Mesendoderm (in vitro differentiated cells): ENCODE measurements around the gene SPAG8. TPM values are rescaled to one million over a fixed set of nuclear protein-coding genes. Genes with fewer than 3 reads are reported as not detected.

Experiments used
- DNase-seq: peaks from one replicate; pipeline ENCODE4 v3.0.0; 2013
- H2AK5ac ChIP-seq: 2 replicates; pipeline ENCODE4 v1.6.1; 2013; ENCODE audit warnings: low read length, inconsistent platforms
- H2BK120ac ChIP-seq: 2 replicates; pipeline ENCODE4 v1.6.1; 2013; ENCODE audit warnings: low read depth, mild to moderate bottlenecking, low read length, moderate library complexity, mixed read lengths
- H2BK15ac ChIP-seq: replicated peaks from 2 replicates; pipeline ENCODE4 v1.6.1; 2013; ENCODE audit warnings: low read depth, mild to moderate bottlenecking, moderate library complexity
- H2BK5ac ChIP-seq: 2 replicates; pipeline ENCODE4 v1.6.1; 2013; ENCODE audit warnings: low read length, inconsistent platforms
- H3K18ac ChIP-seq: 2 replicates; pipeline ENCODE4 v1.6.1; 2013; ENCODE audit warnings: mild to moderate bottlenecking, low read length, mixed read lengths
- H3K23ac ChIP-seq: one replicate; pipeline ENCODE4 v1.6.1; 2013; ENCODE audit warnings: low read length
- H3K27ac ChIP-seq: 2 replicates; pipeline ENCODE4 v1.5.1; 2013; ENCODE audit warnings: low read depth, mild to moderate bottlenecking, inconsistent platforms, low read length, moderate library complexity
- H3K27me3 ChIP-seq: 2 replicates; pipeline ENCODE4 v1.6.1; 2013; ENCODE audit warnings: low read length, control low read depth, mild to moderate bottlenecking, inconsistent platforms; ENCODE audit not compliant: insufficient read depth, poor library complexity
- H3K36me3 ChIP-seq: 2 replicates; pipeline ENCODE4 v1.6.1; 2013; ENCODE audit warnings: low read length, inconsistent platforms; ENCODE audit not compliant: control insufficient read depth, insufficient read depth
- H3K4ac ChIP-seq: one replicate; pipeline ENCODE4 v1.6.1; 2013; ENCODE audit warnings: low read depth, mild to moderate bottlenecking, low read length, moderate library complexity
- H3K4me1 ChIP-seq: 2 replicates; pipeline ENCODE4 v1.6.1; 2013; ENCODE audit warnings: low read depth, low read length, inconsistent platforms; ENCODE audit not compliant: control insufficient read depth
- H3K4me2 ChIP-seq: 2 replicates; pipeline ENCODE4 v1.6.1; 2013; ENCODE audit warnings: low read length
- H3K4me3 ChIP-seq: 2 replicates; pipeline ENCODE4 v1.5.1; 2013; ENCODE audit warnings: mild to moderate bottlenecking, low read length
- H3K56ac ChIP-seq: one replicate; pipeline ENCODE4 v1.6.1; 2013; ENCODE audit warnings: low read length
- H3K79me1 ChIP-seq: 2 replicates; pipeline ENCODE4 v1.6.1; 2013; ENCODE audit warnings: low read length, inconsistent platforms
- H3K79me2 ChIP-seq: 2 replicates; pipeline ENCODE4 v1.6.1; 2013; ENCODE audit warnings: mild to moderate bottlenecking, low read length; ENCODE audit not compliant: control insufficient read depth, insufficient read depth
- H3K9ac ChIP-seq: 2 replicates; pipeline ENCODE4 v1.6.1; 2013; ENCODE audit warnings: low read length, inconsistent platforms
- H4K5ac ChIP-seq: one replicate; pipeline ENCODE4 v1.6.1; 2013; ENCODE audit warnings: low read length
- H4K8ac ChIP-seq: one replicate; pipeline ENCODE4 v1.6.1; 2013; ENCODE audit warnings: low read depth, mild to moderate bottlenecking, control low read depth, low read length, moderate library complexity
- WGBS: extraction: QIAGEN DNeasy Blood & Tissue Kit; methylation state at CpG from one replicate; pipeline ENCODE4 v1.1.7; 2013; ENCODE audit warnings: low lambda C conversion rate, missing lambda C conversion rate; ENCODE audit not compliant: insufficient coverage; ENCODE audit errors: extremely low coverage; 5-methylcytosine and 5-hydroxymethylcytosine counted together
- small RNA-seq: library from polyadenylated mRNA; stranded (forward); fragments of <200 nt; extraction: miRNeasy Mini kit (QIAGEN cat#:217004); gene quantifications from one replicate; pipeline ENCODE3, GENCODE V24; 2013; ENCODE audit not compliant: insufficient read depth

Gene SPAG8

DNA sequence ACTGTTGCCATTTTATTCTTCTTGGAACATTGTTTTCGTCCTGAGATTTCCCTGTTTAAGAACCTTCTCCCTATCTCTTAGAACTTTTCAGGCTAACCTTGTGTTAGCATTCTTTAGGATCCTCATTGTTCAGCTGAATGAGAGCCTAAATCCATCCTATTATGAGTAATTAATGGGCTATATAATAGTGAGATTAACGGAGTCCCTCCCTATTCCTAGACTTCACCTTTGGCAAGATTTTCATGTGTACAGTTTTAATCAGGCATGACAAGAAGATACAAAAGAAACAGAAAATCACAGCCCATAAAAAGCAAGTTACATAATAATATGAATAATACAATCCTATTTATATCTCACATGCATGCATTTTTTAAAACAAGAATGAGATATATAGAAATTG lies 48.9 kb downstream of the SPAG8 start:
- Histone ChIP-seq H3K56ac (no peak overlapping the region), H3K27me3 (no peaks in the 10 kb centered on the region), H3K9ac (no peak overlapping the region), H3K79me2 (no peaks in the 10 kb centered on the region), H3K18ac (no peak overlapping the region), H4K5ac (no peak overlapping the region), H3K79me1 (no peaks in the 10 kb centered on the region), H2BK5ac (no peak overlapping the region), H4K8ac (no peak overlapping the region), H3K4ac (no peak overlapping the region), H3K4me1 (no peaks in the 10 kb centered on the region), H3K4me2 (no peak overlapping the region), H2BK120ac (no peak overlapping the region), H2AK5ac (no peak overlapping the region), H3K4me3 (no peak overlapping the region), H3K27ac (no peak overlapping the region), H3K36me3 (no peaks in the 10 kb centered on the region), H3K23ac (no peak overlapping the region), H2BK15ac (no peak overlapping the region)
- no peak for DNase-seq
- WGBS = no CpG with 5 or more reads among the region's 2 CpGs

DNA sequence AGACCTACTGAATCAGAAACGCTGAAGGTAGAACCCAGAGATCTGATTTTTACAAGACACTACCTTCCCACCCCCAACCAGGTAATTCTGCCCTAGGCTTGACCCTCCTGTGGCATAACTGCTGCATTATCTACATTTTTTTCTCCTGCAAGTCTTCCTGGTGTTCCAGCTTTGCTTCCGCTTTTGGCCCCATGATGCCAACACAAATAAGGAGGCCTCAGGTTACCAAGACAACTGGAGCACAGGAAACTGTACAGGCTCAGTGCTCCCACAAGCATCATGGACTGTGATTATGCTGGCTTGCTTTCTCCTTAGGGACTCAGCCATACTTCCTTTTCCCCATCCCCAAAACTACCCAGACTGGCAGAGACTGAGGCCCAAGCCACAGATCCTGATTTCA lies 51.4 kb downstream of the SPAG8 start:
- no peak overlapping the region for H3K56ac ChIP-seq
- H2BK5ac ChIP-seq = no peak overlapping the region
- H3K36me3 ChIP-seq = no peaks in the 10 kb centered on the region
- no peak overlapping the region for H4K8ac ChIP-seq
- no peaks in the 10 kb centered on the region for H3K4me1 ChIP-seq
- no peak overlapping the region for H2AK5ac ChIP-seq
- H2BK15ac ChIP-seq = no peak overlapping the region
- no peaks in the 10 kb centered on the region for H3K27me3 ChIP-seq
- no peak overlapping the region for H3K4me3 ChIP-seq
- no peaks in the 10 kb centered on the region for H3K79me1 ChIP-seq
- H3K9ac ChIP-seq = no peak overlapping the region
- H3K23ac ChIP-seq = no peak overlapping the region
- H3K27ac ChIP-seq = no peak overlapping the region
- no peak for DNase-seq
- no peak overlapping the region for H4K5ac ChIP-seq
- H3K79me2 ChIP-seq = no peaks in the 10 kb centered on the region
- H3K4ac ChIP-seq = no peak overlapping the region
- no CpG with 5 or more reads among the region's 2 CpGs for WGBS
- H3K18ac ChIP-seq = no peak overlapping the region
- no peak overlapping the region for H2BK120ac ChIP-seq
- H3K4me2 ChIP-seq = no peak overlapping the region

DNA sequence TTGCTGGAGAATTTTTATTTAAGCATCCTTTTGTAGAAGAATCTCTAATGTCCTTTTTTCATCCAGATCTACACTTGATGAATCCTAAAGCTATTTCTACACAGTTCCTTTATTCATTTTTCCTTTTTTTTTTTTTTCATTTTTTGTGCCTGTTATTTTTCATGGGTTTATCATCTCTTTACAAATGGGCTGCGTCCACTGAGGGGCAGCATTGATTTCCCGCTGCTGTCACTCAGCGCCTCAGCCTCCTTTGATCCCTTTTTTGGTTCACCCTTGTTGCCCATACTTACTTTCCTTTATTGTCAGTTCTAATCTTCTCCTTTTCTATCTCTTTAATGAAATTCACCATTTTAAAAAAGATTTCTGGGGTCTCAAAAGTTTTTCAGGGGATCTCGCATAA lies 52.3 kb downstream of the SPAG8 start:
- no peak overlapping the region for H3K4me3 ChIP-seq
- no peak overlapping the region for H2AK5ac ChIP-seq
- no peaks in the 10 kb centered on the region for H3K27me3 ChIP-seq
- no peak overlapping the region for H3K27ac ChIP-seq
- no peaks in the 10 kb centered on the region for H3K79me2 ChIP-seq
- H3K9ac ChIP-seq = no peak overlapping the region
- no peaks in the 10 kb centered on the region for H3K36me3 ChIP-seq
- no CpG with 5 or more reads among the region's 4 CpGs for WGBS
- H3K4me1 ChIP-seq = no peaks in the 10 kb centered on the region
- H4K8ac ChIP-seq = no peak overlapping the region
- no peak overlapping the region for H4K5ac ChIP-seq
- no peak overlapping the region for H2BK5ac ChIP-seq
- H2BK120ac ChIP-seq = no peak overlapping the region
- no peak for DNase-seq
- H3K4ac ChIP-seq = no peak overlapping the region
- H3K18ac ChIP-seq = no peak overlapping the region
- no peak overlapping the region for H3K23ac ChIP-seq
- no peak overlapping the region for H3K4me2 ChIP-seq
- no peaks in the 10 kb centered on the region for H3K79me1 ChIP-seq
- H3K56ac ChIP-seq = no peak overlapping the region
- no peak overlapping the region for H2BK15ac ChIP-seq

Small RNA genes lying within 50 kb of the gene (small RNA-seq; reads per million reads assigned to genes)
- not detected for gene HINT2
